ENCODE measurements around the gene PRR11. TPM values are rescaled to one million over a fixed set of nuclear protein-coding genes. Genes with fewer than 3 reads are reported as not detected.
"Not testable (repeated sequence)": the region's sequence is repeated elsewhere in the genome, so short reads cannot be mapped to it uniquely, and the experiment has no call there.

PRR11 gene
- total and polyA plus RNA-seq, 4 donors = 4.1 to 21.6 (median 11.3) TPM

DNA sequence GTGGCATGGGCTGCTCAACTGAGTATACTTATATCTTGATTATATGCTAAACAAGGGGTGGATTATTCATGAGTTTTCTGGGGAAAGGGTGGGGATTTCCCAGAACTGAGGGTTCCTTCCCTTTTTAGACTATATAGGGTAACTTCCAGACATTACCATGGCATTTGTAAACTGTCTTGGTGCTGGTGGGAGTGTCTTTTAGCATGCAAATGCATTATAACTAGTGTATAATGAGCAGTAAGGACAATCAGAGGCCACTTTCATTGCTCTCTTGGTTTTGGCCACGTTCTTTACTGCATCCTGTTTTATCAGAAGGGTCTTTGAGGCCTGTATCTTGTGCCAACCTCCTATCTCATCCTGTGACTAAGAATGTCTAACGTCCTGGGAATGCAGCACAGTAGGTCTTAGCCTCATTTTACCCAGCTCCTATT is 12.0 kb downstream of the PRR11 start:
- Histone ChIP-seq H3K27me3 (ENCODE audit: control insufficient read depth, insufficient read depth, low read length) (no peaks in the 10 kb centered on the region), H3K27ac (ENCODE audit: low read depth, low read length) (peak overlapping the region; percentile 52), H3K4me3 (ENCODE audit: low read depth, low read length) (no peak overlapping the region), H3K36me3 (ENCODE audit: control insufficient read depth, insufficient read depth, low read length) (peaks cover 8% of the 10 kb centered on the region), H3K4me1 (ENCODE audit: control insufficient read depth, insufficient read depth, low read length) (peaks cover 18% of the 10 kb centered on the region), H3K9me3 (ENCODE audit: control insufficient read depth, insufficient read depth, low read length) (no peaks in the 10 kb centered on the region)
- WGBS (ENCODE audit: insufficient coverage) = no CpG with 5 or more reads among the region's 2 CpGs
- DNase-seq (ENCODE audit: low read depth in 4 of 6, low spot score in 6 of 6) = peak in 1 of 6 donors; percentile 7

DNA sequence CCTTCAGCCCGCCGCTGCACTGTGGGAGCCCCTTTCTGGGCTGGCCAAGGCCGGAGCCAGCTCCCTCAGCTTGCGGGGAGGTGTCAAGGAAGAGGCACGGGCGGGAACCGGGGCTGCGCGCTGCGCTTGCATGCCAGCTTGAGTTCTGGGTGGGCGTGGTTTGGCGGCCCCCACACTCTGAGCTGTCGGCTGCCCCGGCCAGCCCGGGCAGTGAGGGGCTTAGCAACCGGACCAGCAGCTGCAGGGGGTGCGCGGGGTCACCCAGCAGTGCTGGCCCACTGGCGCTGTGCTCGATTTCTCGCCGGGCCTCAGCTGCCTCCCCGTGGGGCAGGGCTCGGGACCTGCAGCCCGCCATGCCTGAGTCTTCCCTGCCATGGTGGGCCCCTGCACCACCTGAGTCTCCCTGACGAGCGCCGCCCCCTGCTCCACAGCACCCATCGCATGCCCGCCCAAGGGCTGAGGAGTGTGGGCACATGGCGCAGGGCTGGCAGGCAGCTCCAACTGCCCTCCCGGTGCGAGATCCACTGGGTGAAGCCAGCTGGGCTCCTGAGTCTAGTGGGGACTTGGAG is 17.0 kb downstream of the PRR11 start:
- no peak overlapping the region for H3K4me3 ChIP-seq (ENCODE audit: low read depth, low read length)
- H3K9me3 ChIP-seq (ENCODE audit: control insufficient read depth, insufficient read depth, low read length) = no peaks in the 10 kb centered on the region
- DNase-seq (ENCODE audit: low read depth in 4 of 6, low spot score in 6 of 6) = no peak
- H3K27me3 ChIP-seq (ENCODE audit: control insufficient read depth, insufficient read depth, low read length) = no peaks in the 10 kb centered on the region
- no peak overlapping the region for H3K27ac ChIP-seq (ENCODE audit: low read depth, low read length)
- peaks cover 12% of the 10 kb centered on the region for H3K36me3 ChIP-seq (ENCODE audit: control insufficient read depth, insufficient read depth, low read length)
- no peaks in the 10 kb centered on the region for H3K4me1 ChIP-seq (ENCODE audit: control insufficient read depth, insufficient read depth, low read length)
- 97% methylated on average over 33 of the region's 33 CpGs for WGBS (ENCODE audit: insufficient coverage)

DNA sequence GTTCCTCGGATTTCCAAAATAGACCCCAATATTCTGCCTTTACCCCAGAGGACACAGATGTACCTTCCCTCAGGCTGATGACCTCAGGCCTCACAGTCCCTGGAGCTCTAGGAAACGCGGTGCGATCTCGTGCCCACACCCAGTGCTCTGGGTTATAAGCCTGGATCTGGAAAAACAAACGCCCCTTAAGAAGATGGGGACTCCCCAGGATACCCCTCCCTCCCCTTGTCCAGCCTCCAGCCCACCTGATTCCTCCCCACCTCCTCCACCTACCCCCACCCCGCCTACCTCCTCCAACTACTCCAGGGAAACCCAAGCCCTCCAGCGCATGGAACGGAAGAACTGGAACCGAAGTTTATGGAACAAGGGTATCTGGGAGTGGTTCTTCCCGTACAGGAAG is 19.1 kb downstream of the PRR11 start:
- 100% methylated on average over 9 of the region's 11 CpGs for WGBS (ENCODE audit: insufficient coverage)
- no peak for DNase-seq (ENCODE audit: low read depth in 4 of 6, low spot score in 6 of 6)
- no peaks in the 10 kb centered on the region for H3K9me3 ChIP-seq (ENCODE audit: control insufficient read depth, insufficient read depth, low read length)
- H3K27me3 ChIP-seq (ENCODE audit: control insufficient read depth, insufficient read depth, low read length) = no peaks in the 10 kb centered on the region
- H3K27ac ChIP-seq (ENCODE audit: low read depth, low read length) = no peak overlapping the region
- H3K4me1 ChIP-seq (ENCODE audit: control insufficient read depth, insufficient read depth, low read length) = peaks cover 7% of the 10 kb centered on the region
- H3K4me3 ChIP-seq (ENCODE audit: low read depth, low read length) = no peak overlapping the region
- peaks cover 12% of the 10 kb centered on the region for H3K36me3 ChIP-seq (ENCODE audit: control insufficient read depth, insufficient read depth, low read length)

DNA sequence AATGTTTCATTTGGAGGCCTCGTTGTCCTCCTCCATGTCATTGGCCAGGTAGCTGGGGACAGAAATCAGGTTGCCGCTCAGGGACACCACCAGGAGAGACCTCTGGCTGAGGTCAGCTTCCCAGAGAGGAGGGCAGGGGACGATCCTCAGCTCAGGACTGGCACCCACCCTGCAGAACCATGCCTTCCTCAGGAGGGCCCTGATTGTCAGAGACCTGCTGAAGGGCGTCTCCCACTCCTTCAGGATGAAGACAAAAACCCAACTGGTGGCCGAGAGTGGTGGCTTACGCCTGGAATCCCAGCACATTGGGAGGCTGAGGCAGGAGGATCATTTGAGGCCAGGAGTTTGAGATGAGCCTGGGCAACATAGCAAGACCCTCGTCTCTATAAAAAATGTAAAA is 19.5 kb downstream of the PRR11 start:
- Histone ChIP-seq H3K4me1 (ENCODE audit: control insufficient read depth, insufficient read depth, low read length) (peaks cover 7% of the 10 kb centered on the region), H3K36me3 (ENCODE audit: control insufficient read depth, insufficient read depth, low read length) (peaks cover 12% of the 10 kb centered on the region), H3K4me3 (ENCODE audit: low read depth, low read length) (no peak overlapping the region), H3K27ac (ENCODE audit: low read depth, low read length) (no peak overlapping the region), H3K9me3 (ENCODE audit: control insufficient read depth, insufficient read depth, low read length) (no peaks in the 10 kb centered on the region), H3K27me3 (ENCODE audit: control insufficient read depth, insufficient read depth, low read length) (no peaks in the 10 kb centered on the region)
- no peak for DNase-seq (ENCODE audit: low read depth in 4 of 6, low spot score in 6 of 6)
- WGBS (ENCODE audit: insufficient coverage) = 87% methylated on average over 7 of the region's 7 CpGs

DNA sequence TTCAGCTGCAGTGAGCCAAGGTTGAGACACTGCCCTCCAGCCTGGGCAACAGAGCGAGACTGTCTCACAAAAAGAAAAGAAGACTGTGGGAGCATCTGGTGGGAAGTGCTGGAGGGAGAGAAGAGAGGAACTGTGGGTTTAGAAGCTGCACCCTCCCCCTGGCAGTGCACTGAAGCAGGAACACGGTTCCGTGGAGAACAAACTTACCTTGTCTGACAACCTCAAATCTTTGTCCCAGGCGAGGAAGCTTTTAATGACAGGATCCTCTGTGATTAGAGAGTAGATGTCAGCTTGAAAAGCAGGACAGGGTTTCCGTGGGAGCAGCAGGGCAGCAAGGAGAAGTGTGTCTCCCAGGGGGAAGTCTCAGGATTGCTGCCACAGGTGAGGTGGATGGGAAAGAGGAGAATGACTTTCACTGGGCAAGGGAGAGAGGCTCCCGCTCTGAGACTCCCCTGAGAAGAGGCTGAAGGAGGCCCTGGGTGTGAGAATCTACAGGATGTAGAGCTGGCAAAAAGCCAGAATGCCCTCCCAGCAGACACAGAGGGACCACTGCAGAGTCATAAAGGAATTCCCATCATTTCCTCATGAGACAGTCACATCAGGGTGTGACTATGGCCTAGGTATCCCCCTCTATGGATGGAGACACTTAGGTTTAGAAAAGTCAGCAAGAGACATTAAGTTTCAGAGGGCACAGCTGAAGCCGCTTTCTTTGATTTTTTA is 22.9 kb downstream of the PRR11 start:
- Histone ChIP-seq H3K4me1 (ENCODE audit: control insufficient read depth, insufficient read depth, low read length) (peaks cover 7% of the 10 kb centered on the region), H3K27ac (ENCODE audit: low read depth, low read length) (no peak overlapping the region), H3K36me3 (ENCODE audit: control insufficient read depth, insufficient read depth, low read length) (no peaks in the 10 kb centered on the region), H3K27me3 (ENCODE audit: control insufficient read depth, insufficient read depth, low read length) (no peaks in the 10 kb centered on the region), H3K4me3 (ENCODE audit: low read depth, low read length) (no peak overlapping the region), H3K9me3 (ENCODE audit: control insufficient read depth, insufficient read depth, low read length) (no peaks in the 10 kb centered on the region)
- 53% methylated on average over 5 of the region's 7 CpGs for whole genome bisulfite sequencing (ENCODE audit: insufficient coverage)
- DNase-seq (ENCODE audit: low read depth in 4 of 6, low spot score in 6 of 6) = no peak

DNA sequence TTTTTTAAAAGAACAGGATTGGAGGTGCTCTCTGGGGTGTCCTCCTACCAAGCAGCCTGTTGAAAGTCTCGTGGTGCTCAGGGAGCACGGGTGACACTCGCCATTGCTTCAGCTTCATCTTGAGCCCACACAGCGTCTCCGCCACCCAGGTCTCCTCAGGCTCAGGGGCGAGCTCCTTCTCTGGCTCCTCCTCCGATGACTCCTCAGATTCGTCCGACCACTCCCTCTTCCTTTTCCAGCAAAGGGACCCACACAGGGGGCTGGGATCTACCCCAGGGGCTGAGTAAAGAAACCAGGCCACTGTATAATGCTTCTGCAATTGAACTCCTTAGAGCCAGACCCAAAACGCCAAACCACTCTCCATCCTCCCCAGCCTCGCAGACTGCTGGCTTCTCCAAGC is 24.1 kb downstream of the PRR11 start:
- not testable (repeated sequence) for H3K4me1 ChIP-seq (ENCODE audit: control insufficient read depth, insufficient read depth, low read length); H3K36me3 ChIP-seq (ENCODE audit: control insufficient read depth, insufficient read depth, low read length); H3K4me3 ChIP-seq (ENCODE audit: low read depth, low read length); H3K27ac ChIP-seq (ENCODE audit: low read depth, low read length); H3K9me3 ChIP-seq (ENCODE audit: control insufficient read depth, insufficient read depth, low read length); H3K27me3 ChIP-seq (ENCODE audit: control insufficient read depth, insufficient read depth, low read length); DNase-seq (ENCODE audit: low read depth in 4 of 6, low spot score in 6 of 6)
- 94% methylated on average over 11 of the region's 11 CpGs for whole genome bisulfite sequencing (ENCODE audit: insufficient coverage)

DNA sequence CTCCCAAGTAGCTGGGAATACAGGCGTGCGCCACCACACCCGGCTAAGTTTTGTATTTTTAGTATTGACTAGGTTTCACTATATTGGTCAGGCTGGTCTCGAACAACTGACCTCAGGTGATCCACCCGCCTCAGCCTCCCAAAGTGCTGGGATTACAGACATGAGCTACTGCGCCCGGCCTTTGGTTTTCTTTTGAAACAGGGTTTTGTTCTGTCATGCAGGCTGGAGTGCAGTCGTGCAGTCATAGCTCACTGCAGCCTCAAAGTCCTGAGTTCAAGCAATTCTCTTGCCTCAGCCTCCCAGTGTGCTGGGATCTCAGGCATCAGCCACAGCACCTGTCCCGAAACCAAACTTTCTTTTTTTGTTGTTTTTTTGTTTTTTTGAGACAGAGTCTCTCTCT is 25.1 kb downstream of the PRR11 start:
- Histone ChIP-seq H3K4me3 (ENCODE audit: low read depth, low read length) (no peak overlapping the region), H3K27ac (ENCODE audit: low read depth, low read length) (no peak overlapping the region), H3K27me3 (ENCODE audit: control insufficient read depth, insufficient read depth, low read length) (no peaks in the 10 kb centered on the region), H3K9me3 (ENCODE audit: control insufficient read depth, insufficient read depth, low read length) (no peaks in the 10 kb centered on the region), H3K4me1 (ENCODE audit: control insufficient read depth, insufficient read depth, low read length) (peaks cover 7% of the 10 kb centered on the region), H3K36me3 (ENCODE audit: control insufficient read depth, insufficient read depth, low read length) (no peaks in the 10 kb centered on the region)
- 97% methylated on average over 8 of the region's 9 CpGs for WGBS (ENCODE audit: insufficient coverage)
- DNase-seq (ENCODE audit: low read depth in 4 of 6, low spot score in 6 of 6) = no peak

DNA sequence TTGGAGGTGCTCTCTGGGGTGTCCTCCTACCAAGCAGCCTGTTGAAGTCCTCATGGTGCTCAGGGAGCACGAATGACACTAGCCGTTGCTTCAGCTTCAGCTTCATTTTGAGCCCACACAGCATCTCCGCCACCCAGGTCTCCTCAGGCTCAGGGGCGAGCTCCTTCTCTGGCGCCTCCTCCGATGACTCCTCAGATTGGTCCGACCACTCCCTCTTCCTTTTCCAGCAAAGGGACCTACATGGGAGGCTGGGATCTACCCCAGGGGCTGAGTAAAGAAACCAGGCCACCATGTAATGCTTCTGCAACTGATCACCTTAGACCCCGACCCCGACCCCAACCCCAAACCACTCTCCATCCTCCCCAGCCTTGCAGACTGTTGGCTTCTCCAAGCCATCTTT is 25.9 kb downstream of the PRR11 start:
- Histone ChIP-seq H3K27me3 (ENCODE audit: control insufficient read depth, insufficient read depth, low read length) (no peaks in the 10 kb centered on the region), H3K36me3 (ENCODE audit: control insufficient read depth, insufficient read depth, low read length) (no peaks in the 10 kb centered on the region), H3K4me3 (ENCODE audit: low read depth, low read length) (no peak overlapping the region), H3K9me3 (ENCODE audit: control insufficient read depth, insufficient read depth, low read length) (no peaks in the 10 kb centered on the region), H3K27ac (ENCODE audit: low read depth, low read length) (no peak overlapping the region), H3K4me1 (ENCODE audit: control insufficient read depth, insufficient read depth, low read length) (peaks cover 7% of the 10 kb centered on the region)
- no peak for DNase-seq (ENCODE audit: low read depth in 4 of 6, low spot score in 6 of 6)
- WGBS (ENCODE audit: insufficient coverage) = 99% methylated on average over 9 of the region's 9 CpGs

DNA sequence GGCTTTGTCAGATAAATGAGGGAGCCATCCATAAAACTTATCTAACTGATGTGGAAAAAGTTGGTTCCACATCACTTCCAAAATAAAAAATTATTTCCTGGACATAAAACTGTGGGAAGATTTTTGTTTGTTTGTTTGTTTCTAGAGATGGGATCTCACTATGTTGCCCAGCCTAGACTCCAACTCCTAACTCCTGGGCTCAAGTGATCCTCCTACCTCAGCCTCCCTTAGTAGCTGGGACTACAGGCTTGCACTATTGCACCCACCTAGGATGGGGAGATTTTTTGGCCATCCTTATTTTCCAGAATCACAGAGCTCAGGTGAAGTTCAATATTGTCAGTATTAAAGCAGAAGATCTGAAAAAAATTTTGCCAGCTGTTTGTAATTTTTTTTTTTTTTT is 30.5 kb downstream of the PRR11 start:
- no peak overlapping the region for H3K4me3 ChIP-seq (ENCODE audit: low read depth, low read length)
- no peak overlapping the region for H3K27ac ChIP-seq (ENCODE audit: low read depth, low read length)
- DNase-seq (ENCODE audit: low read depth in 4 of 6, low spot score in 6 of 6) = no peak
- H3K4me1 ChIP-seq (ENCODE audit: control insufficient read depth, insufficient read depth, low read length) = no peaks in the 10 kb centered on the region
- H3K36me3 ChIP-seq (ENCODE audit: control insufficient read depth, insufficient read depth, low read length) = no peaks in the 10 kb centered on the region
- H3K27me3 ChIP-seq (ENCODE audit: control insufficient read depth, insufficient read depth, low read length) = no peaks in the 10 kb centered on the region
- H3K9me3 ChIP-seq (ENCODE audit: control insufficient read depth, insufficient read depth, low read length) = no peaks in the 10 kb centered on the region

DNA sequence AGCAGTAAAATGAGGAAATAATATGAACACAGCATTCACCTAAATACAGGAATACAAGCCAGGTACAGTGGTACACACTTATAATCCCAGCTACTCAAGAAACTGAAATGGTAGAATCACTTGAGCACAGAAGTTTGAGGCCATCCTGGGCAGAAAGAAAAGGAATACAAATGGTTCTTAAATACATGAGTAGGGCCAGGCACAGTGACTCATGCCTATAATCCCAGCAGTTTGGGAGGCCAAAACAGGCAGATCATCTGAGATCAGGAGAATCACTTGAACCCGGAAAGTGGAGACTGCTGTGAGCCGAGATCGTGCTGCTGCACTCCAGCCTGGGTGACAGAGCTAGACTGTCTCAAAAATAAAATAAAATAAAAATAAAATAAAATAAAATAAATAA is 31.3 kb downstream of the PRR11 start:
- WGBS (ENCODE audit: insufficient coverage) = no CpG with 5 or more reads among the region's 3 CpGs
- no peak for DNase-seq (ENCODE audit: low read depth in 4 of 6, low spot score in 6 of 6)

More for the DNA sequence above, 31.3 kb downstream of the PRR11 start:
- Histone ChIP-seq H3K36me3 (ENCODE audit: control insufficient read depth, insufficient read depth, low read length) (no peaks in the 10 kb centered on the region), H3K4me3 (ENCODE audit: low read depth, low read length) (no peak overlapping the region), H3K27ac (ENCODE audit: low read depth, low read length) (no peak overlapping the region), H3K4me1 (ENCODE audit: control insufficient read depth, insufficient read depth, low read length) (no peaks in the 10 kb centered on the region), H3K27me3 (ENCODE audit: control insufficient read depth, insufficient read depth, low read length) (no peaks in the 10 kb centered on the region), H3K9me3 (ENCODE audit: control insufficient read depth, insufficient read depth, low read length) (no peaks in the 10 kb centered on the region)

All from spinal cord (tissue), 10 donors.